ENCODE results near the gene CHI3L1.
A peak's percentile ranks its signal among the peaks of the same experiment; 100 is the strongest.

CHI3L1 gene

DNA sequence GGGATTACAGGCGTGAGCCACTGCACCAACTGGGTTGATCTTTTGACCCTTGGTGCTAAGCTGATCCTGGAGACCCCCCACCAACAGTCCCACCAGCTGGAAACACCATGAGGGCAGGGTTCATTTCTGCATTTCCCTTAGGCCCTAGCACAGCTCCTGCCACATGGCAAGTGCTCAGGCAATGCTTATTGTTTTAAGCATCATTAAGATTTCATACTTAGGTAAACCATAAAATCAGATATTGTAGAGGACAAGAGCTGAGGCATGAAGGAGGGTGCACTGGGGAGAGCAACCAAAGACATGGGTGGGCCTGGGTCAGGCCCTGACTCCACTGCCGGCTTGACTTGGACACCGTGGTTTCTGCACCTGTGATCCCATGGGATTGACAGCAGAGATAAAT, 25.3 kb upstream of the CHI3L1 start:
- Histone ChIP-seq H3K36me3 (no peaks in the 10 kb centered on the region), H3K4me1 (no peaks in the 10 kb centered on the region), H3K27ac (no peak overlapping the region), H3K9me3 (no peaks in the 10 kb centered on the region), H3K27me3 (peaks cover 0 to 15% of the 10 kb centered on the region in 2 donors), H3K4me3 (no peak overlapping the region)
- TF ChIP-seq, protein P1, sequence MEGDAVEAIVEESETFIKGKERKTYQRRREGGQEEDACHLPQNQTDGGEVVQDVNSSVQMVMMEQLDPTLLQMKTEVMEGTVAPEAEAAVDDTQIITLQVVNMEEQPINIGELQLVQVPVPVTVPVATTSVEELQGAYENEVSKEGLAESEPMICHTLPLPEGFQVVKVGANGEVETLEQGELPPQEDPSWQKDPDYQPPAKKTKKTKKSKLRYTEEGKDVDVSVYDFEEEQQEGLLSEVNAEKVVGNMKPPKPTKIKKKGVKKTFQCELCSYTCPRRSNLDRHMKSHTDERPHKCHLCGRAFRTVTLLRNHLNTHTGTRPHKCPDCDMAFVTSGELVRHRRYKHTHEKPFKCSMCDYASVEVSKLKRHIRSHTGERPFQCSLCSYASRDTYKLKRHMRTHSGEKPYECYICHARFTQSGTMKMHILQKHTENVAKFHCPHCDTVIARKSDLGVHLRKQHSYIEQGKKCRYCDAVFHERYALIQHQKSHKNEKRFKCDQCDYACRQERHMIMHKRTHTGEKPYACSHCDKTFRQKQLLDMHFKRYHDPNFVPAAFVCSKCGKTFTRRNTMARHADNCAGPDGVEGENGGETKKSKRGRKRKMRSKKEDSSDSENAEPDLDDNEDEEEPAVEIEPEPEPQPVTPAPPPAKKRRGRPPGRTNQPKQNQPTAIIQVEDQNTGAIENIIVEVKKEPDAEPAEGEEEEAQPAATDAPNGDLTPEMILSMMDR (IDR thresholded peaks at IDR 0.05): no peak
- DNase-seq: no peak
- intact Hi-C loops (cut with DNase I; ENCODE audit: low total_unique reads): no loop called here

DNA sequence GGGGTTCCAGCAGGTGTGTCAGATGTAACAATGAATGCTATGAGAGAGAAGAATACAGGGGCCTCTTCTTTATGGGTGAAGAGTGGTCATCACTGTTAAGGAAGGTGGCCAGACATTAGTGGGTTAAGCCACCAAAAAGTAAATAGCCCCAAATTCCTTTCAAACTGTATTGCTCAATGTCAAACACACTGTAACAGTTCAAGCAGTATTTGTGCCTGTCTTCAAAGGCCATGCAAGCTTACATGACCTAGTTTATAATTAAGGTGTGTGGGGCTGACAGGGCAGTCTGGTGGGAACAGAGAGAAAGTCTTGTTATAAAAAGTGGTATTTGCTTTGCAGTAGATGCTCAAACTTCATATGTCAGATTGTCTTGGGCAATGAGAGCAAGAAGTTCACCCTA, 24.5 kb upstream of the CHI3L1 start:
- intact Hi-C loops (cut with DNase I; ENCODE audit: low total_unique reads): no loop called here
- Histone ChIP-seq H3K27ac (no peak overlapping the region), H3K9me3 (no peaks in the 10 kb centered on the region), H3K4me3 (no peak overlapping the region), H3K27me3 (peaks cover 0 to 10% of the 10 kb centered on the region in 2 donors), H3K4me1 (peaks cover 0 to 2% (median 0%) of the 10 kb centered on the region in 4 donors), H3K36me3 (no peaks in the 10 kb centered on the region)
- TF ChIP-seq, protein P1 (IDR thresholded peaks at IDR 0.05): no peak
- DNase-seq: no peak

DNA sequence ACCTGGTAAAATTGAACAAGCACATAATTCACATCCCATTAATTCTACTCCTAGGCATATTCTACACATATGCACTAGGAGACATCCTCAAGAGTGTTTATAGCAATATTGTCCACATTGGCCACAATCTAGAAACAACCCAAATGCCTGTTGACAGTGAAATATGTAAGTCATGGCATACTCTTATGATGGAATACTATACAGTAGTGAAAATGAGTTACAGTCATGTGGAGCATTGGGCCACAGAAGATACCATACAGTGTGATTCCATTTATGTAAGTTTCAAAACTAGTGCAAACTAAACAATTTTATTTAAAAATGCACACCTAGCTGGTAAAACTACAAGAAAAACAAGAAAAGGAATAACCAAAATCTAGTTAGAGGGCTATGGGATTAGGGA, 23.8 kb upstream of the CHI3L1 start:
- Histone ChIP-seq H3K27me3 (peaks cover 0 to 10% of the 10 kb centered on the region in 2 donors), H3K27ac (no peak overlapping the region), H3K4me3 (no peak overlapping the region), H3K4me1 (peaks cover 0 to 3% (median 0%) of the 10 kb centered on the region in 4 donors), H3K9me3 (no peaks in the 10 kb centered on the region), H3K36me3 (no peaks in the 10 kb centered on the region)
- DNase-seq: no peak
- intact Hi-C loops (cut with DNase I; ENCODE audit: low total_unique reads): no loop called here
- TF ChIP-seq, protein P1 (IDR thresholded peaks at IDR 0.05): no peak

DNA sequence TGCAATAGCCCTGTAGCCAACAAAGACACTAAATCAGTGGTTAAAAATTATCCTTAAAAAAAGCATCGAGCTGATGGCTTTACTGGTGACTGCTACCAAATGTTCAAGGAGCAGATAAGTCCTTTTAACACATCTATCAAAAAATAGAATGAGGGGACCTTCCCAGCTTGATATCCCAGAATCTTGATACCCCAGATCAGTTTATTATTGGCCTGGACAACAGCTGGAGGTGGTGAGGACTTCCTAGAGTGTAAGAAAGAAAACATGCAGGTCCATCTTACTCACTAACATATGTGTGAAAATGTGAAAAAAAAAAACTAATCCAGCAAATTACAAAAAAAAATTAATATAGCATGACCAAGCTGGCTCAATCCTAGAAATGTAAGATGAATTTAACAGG, 21.7 kb upstream of the CHI3L1 start:
- intact Hi-C loops (cut with DNase I; ENCODE audit: low total_unique reads): no loop called here

DNA sequence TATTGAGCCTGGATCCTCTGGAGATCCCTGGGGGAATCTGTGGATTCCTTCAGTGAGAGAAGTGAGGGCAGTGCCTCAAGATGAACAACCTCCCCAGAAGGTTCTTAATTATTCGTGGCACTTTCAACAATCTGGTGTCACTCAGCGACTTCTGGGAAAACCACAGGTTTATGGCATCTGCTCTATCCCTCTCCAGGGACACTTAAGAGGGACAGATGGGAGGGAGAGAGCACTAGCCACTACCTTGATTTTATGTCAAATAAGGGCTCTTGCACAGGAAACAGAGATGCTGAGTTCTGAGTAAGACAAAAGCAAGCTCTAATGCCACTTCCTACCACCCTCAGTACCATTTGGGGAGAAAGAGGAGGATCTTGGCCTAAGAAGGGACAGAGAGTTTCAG, 21.2 kb upstream of the CHI3L1 start:
- H3K4me3 ChIP-seq: no peak overlapping the region
- intact Hi-C loops (cut with DNase I; ENCODE audit: low total_unique reads): no loop called here
- no peaks in the 10 kb centered on the region for H3K9me3 ChIP-seq
- no peak overlapping the region for H3K27ac ChIP-seq
- H3K27me3 ChIP-seq: peaks cover 0 to 7% of the 10 kb centered on the region in 2 donors
- DNase-seq: peak in 1 of 2 donors; percentile 17
- H3K4me1 ChIP-seq: peaks cover 0 to 3% (median under 1%) of the 10 kb centered on the region in 4 donors
- no peaks in the 10 kb centered on the region for H3K36me3 ChIP-seq
- TF ChIP-seq, protein P1 (IDR thresholded peaks at IDR 0.05): no peak

More for the DNA sequence above, 21.7 kb upstream of the CHI3L1 start:
- no peak overlapping the region for H3K27ac ChIP-seq
- peaks cover 0 to 7% of the 10 kb centered on the region in 2 donors for H3K27me3 ChIP-seq
- no peak for DNase-seq
- no peaks in the 10 kb centered on the region for H3K36me3 ChIP-seq
- H3K4me1 ChIP-seq: peaks cover 0 to 3% (median 0%) of the 10 kb centered on the region in 4 donors
- no peaks in the 10 kb centered on the region for H3K9me3 ChIP-seq
- TF ChIP-seq, protein P1 (IDR thresholded peaks at IDR 0.05): no peak
- no peak overlapping the region for H3K4me3 ChIP-seq

Measured in tibial artery (tissue), 4 donors.